GM23338 (cell line): ENCODE data around the gene VPS54. TPM values are rescaled to one million over a fixed set of nuclear protein-coding genes. Genes with fewer than 3 reads are reported as not detected.

Source experiments
- ATAC-seq: fragments of 200-7000 bp; cut with Tn5 transposase; 3 replicates; pipeline ENCODE4 v1.9.1; 2020
- DNase-seq: peaks from one replicate; pipeline ENCODE4 v3.0.0-alpha.2; 2015; ENCODE audit warnings: low spot score
- H2AFZ ChIP-seq: fragments of 200-600 bp; sonication (generic); 2 replicates; pipeline ENCODE4 v1.8.0; 2016; ENCODE audit warnings: antibody characterized with exemption, mild to moderate bottlenecking, moderate library complexity
- H3F3A ChIP-seq: fragments of 200-600 bp; sonication (generic); replicated peaks from 2 replicates; pipeline ENCODE4 v1.8.0; 2017; ENCODE audit warnings: antibody characterized with exemption, mixed run types, low read depth
- H3K27ac ChIP-seq: fragments of 200-600 bp; sonication (generic); 2 replicates; pipeline ENCODE4 v1.6.1; 2016; ENCODE audit warnings: low read depth
- H3K27me3 ChIP-seq: fragments of 200-600 bp; sonication (generic); 2 replicates; pipeline ENCODE4 v1.8.0; 2016; ENCODE audit warnings: mild to moderate bottlenecking, mixed run types, moderate library complexity; ENCODE audit not compliant: insufficient read depth
- H3K36me3 ChIP-seq: fragments of 200-600 bp; sonication (generic); 2 replicates; pipeline ENCODE4 v1.8.0; 2016; ENCODE audit warnings: mild to moderate bottlenecking; ENCODE audit not compliant: insufficient read depth
- H3K4me1 ChIP-seq: fragments of 200-600 bp; sonication (generic); 2 replicates; pipeline ENCODE4 v1.8.0; 2016; ENCODE audit warnings: mild to moderate bottlenecking, moderate library complexity; ENCODE audit not compliant: insufficient read depth
- H3K4me2 ChIP-seq: fragments of 200-600 bp; sonication (generic); 2 replicates; pipeline ENCODE4 v1.7.1; 2017; ENCODE audit warnings: mixed run types
- H3K4me3 ChIP-seq: fragments of 200-600 bp; sonication (generic); 2 replicates; pipeline ENCODE4 v1.6.1; 2016; ENCODE audit warnings: mixed run types
- H3K79me2 ChIP-seq: fragments of 200-600 bp; sonication (generic); replicated peaks from 2 replicates; pipeline ENCODE4 v1.8.0; 2017; ENCODE audit warnings: mild to moderate bottlenecking; ENCODE audit not compliant: insufficient read depth
- H3K9me2 ChIP-seq: fragments of 200-600 bp; sonication (generic); 2 replicates; pipeline ENCODE4 v1.8.0; 2017; ENCODE audit not compliant: insufficient read depth
- H4K20me1 ChIP-seq: fragments of 200-600 bp; sonication (generic); replicated peaks from 2 replicates; pipeline ENCODE4 v1.8.0; 2017; ENCODE audit warnings: mild to moderate bottlenecking; ENCODE audit not compliant: insufficient read depth
- H3K27ac Mint-ChIP-seq: 2 replicates; pipeline ENCODE4 v1.8.0; 2020; ENCODE audit warnings: inconsistent platforms, mild to moderate bottlenecking, moderate library complexity, mixed read lengths
- H3K27me3 Mint-ChIP-seq: 3 replicates; pipeline ENCODE4 v1.8.0; 2022; ENCODE audit warnings: low read depth, mild to moderate bottlenecking, moderate library complexity, mixed read lengths, inconsistent platforms; ENCODE audit not compliant: insufficient read depth, poor library complexity
- H3K36me3 Mint-ChIP-seq: 3 replicates; pipeline ENCODE4 v1.8.0; 2021; ENCODE audit warnings: low read depth, mild to moderate bottlenecking, inconsistent platforms, moderate library complexity, mixed read lengths
- H3K4me1 Mint-ChIP-seq: 3 replicates; pipeline ENCODE4 v1.8.0; 2020; ENCODE audit warnings: mild to moderate bottlenecking, inconsistent platforms, mixed read lengths
- H3K4me3 Mint-ChIP-seq: 3 replicates; pipeline ENCODE4 v1.8.0; 2021; ENCODE audit warnings: moderate library complexity, mild to moderate bottlenecking, inconsistent platforms, mixed read lengths
- H3K9me3 Mint-ChIP-seq: 3 replicates; pipeline ENCODE4 v1.8.0; 2020; ENCODE audit warnings: moderate library complexity, mild to moderate bottlenecking, inconsistent platforms, mixed read lengths
- CTCF ChIP-seq, 2 experiments: fragments of 200-600 bp in 1 of 2; sonication (generic) in 1 of 2; conservative IDR thresholded peaks; 2 replicates each; pipeline versions ENCODE4 v1.5.1 to v1.6.1; 2016 to 2017; ENCODE audit warnings: antibody characterized with exemption in 2 of 2, low read depth in 2 of 2, mild to moderate bottlenecking in 2 of 2, moderate library complexity in 1 of 2
- ETS1 ChIP-seq: IDR thresholded peaks from 2 replicates; pipeline ENCODE4 v1.6.1; 2016; ENCODE audit warnings: antibody characterized with exemption
- EZH2phosphoT487 ChIP-seq: fragments of 200-600 bp; sonication (generic); IDR thresholded peaks from one replicate; pipeline ENCODE4 v1.8.1; 2018; ENCODE audit warnings: antibody characterized with exemption; ENCODE audit not compliant: unreplicated experiment
- JUNB ChIP-seq: IDR thresholded peaks from one replicate; pipeline ENCODE4 v1.6.1; 2016; ENCODE audit warnings: antibody characterized with exemption; ENCODE audit not compliant: unreplicated experiment
- NANOG ChIP-seq: IDR thresholded peaks from 2 replicates; pipeline ENCODE4 v1.6.1; 2016; ENCODE audit warnings: antibody characterized with exemption, borderline replicate concordance
- STAT1 ChIP-seq: IDR thresholded peaks from one replicate; pipeline ENCODE4 v1.6.1; 2016; ENCODE audit warnings: antibody characterized with exemption; ENCODE audit not compliant: unreplicated experiment
- ZNF114 ChIP-seq: fragments of 250-450 bp; sonication (Bioruptor Pico); IDR thresholded peaks from 2 replicates; pipeline ENCODE4 v1.5.0; 2020; ENCODE audit warnings: mild to moderate bottlenecking, moderate library complexity
- polyA plus RNA-seq: library from polyadenylated mRNA; unstranded; fragments of >200 nt; fragmentation: Nextera tagmentation; extraction: Ambion mirVana; gene quantifications from 2 replicates; pipeline ENCODE4 v1.2.1, GENCODE V29; 2016
- total RNA-seq: library from RNA; depleted of rRNA; stranded (reverse); fragments of >200 nt; shearing (Covaris generic); gene quantifications from 2 replicates; pipeline ENCODE4 v1.2.3, GENCODE V29; 2014
- TF ChIP-seq, protein P1 (sequence below): fragments of 250-450 bp; sonication (Bioruptor Pico); IDR thresholded peaks from 2 replicates; pipeline ENCODE4 v1.5.0; 2020; ENCODE audit warnings: mild to moderate bottlenecking, moderate library complexity

The VPS54 gene
- total and polyA plus RNA-seq, 2 experiments from 2014 or later: 6.6 to 17.0 TPM

GRCh38 chr2:63862806-63863205 is 156.4 kb downstream of the VPS54 start:
- DNase-seq: no peak
- Histone ChIP-seq H3K27me3 (no peaks in the 10 kb centered on the region), H3K79me2 (peaks cover 98% of the 10 kb centered on the region), H3F3A (0 out of 2 replicates have a peak, but pooled peaks cover 6% of the 10 kb centered on the region), H4K20me1 (peaks cover 61% of the 10 kb centered on the region), H2AFZ (no peak overlapping the region), H3K27ac (peak overlapping the region; percentile 41; the same call in 1 of the 2 replicates), H3K4me3 (no peak overlapping the region), H3K4me1 (peaks cover 40% of the 10 kb centered on the region), H3K4me2 (no peak overlapping the region), H3K36me3 (peaks cover 71% of the 10 kb centered on the region), H3K9me2 (no peaks in the 10 kb centered on the region)
- H3K4me1 Mint-ChIP-seq: peaks cover 45% of the 10 kb centered on the region
- no peaks in the 10 kb centered on the region for H3K27me3 Mint-ChIP-seq
- ATAC-seq: no peak
- TF ChIP-seq EZH2phosphoT487 (no peak), ZNF114 (CRISPR knock-in tag) (no peak), JUNB (no peak), STAT1 (no peak)
- TF ChIP-seq, protein P1, sequence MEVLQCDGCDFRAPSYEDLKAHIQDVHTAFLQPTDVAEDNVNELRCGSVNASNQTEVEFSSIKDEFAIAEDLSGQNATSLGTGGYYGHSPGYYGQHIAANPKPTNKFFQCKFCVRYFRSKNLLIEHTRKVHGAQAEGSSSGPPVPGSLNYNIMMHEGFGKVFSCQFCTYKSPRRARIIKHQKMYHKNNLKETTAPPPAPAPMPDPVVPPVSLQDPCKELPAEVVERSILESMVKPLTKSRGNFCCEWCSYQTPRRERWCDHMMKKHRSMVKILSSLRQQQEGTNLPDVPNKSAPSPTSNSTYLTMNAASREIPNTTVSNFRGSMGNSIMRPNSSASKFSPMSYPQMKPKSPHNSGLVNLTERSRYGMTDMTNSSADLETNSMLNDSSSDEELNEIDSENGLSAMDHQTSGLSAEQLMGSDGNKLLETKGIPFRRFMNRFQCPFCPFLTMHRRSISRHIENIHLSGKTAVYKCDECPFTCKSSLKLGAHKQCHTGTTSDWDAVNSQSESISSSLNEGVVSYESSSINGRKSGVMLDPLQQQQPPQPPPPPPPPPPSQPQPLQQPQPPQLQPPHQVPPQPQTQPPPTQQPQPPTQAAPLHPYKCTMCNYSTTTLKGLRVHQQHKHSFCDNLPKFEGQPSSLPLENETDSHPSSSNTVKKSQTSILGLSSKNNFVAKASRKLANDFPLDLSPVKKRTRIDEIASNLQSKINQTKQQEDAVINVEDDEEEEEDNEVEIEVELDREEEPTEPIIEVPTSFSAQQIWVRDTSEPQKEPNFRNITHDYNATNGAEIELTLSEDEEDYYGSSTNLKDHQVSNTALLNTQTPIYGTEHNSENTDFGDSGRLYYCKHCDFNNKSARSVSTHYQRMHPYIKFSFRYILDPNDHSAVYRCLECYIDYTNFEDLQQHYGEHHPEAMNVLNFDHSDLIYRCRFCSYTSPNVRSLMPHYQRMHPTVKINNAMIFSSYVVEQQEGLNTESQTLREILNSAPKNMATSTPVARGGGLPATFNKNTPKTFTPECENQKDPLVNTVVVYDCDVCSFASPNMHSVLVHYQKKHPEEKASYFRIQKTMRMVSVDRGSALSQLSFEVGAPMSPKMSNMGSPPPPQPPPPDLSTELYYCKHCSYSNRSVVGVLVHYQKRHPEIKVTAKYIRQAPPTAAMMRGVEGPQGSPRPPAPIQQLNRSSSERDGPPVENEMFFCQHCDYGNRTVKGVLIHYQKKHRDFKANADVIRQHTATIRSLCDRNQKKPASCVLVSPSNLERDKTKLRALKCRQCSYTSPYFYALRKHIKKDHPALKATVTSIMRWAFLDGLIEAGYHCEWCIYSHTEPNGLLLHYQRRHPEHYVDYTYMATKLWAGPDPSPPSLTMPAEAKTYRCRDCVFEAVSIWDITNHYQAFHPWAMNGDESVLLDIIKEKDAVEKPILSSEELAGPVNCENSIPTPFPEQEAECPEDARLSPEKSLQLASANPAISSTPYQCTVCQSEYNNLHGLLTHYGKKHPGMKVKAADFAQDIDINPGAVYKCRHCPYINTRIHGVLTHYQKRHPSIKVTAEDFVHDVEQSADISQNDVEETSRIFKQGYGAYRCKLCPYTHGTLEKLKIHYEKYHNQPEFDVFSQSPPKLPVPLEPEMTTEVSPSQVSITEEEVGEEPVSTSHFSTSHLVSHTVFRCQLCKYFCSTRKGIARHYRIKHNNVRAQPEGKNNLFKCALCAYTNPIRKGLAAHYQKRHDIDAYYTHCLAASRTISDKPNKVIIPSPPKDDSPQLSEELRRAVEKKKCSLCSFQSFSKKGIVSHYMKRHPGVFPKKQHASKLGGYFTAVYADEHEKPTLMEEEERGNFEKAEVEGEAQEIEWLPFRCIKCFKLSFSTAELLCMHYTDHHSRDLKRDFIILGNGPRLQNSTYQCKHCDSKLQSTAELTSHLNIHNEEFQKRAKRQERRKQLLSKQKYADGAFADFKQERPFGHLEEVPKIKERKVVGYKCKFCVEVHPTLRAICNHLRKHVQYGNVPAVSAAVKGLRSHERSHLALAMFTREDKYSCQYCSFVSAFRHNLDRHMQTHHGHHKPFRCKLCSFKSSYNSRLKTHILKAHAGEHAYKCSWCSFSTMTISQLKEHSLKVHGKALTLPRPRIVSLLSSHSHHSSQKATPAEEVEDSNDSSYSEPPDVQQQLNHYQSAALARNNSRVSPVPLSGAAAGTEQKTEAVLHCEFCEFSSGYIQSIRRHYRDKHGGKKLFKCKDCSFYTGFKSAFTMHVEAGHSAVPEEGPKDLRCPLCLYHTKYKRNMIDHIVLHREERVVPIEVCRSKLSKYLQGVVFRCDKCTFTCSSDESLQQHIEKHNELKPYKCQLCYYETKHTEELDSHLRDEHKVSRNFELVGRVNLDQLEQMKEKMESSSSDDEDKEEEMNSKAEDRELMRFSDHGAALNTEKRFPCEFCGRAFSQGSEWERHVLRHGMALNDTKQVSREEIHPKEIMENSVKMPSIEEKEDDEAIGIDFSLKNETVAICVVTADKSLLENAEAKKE: no peak
- H3K4me3 Mint-ChIP-seq: no peak overlapping the region
- H3K36me3 Mint-ChIP-seq: peaks cover 93% of the 10 kb centered on the region
- peak overlapping the region; percentile 75; the same call in 1 of the 2 replicates for H3K27ac Mint-ChIP-seq
- no peaks in the 10 kb centered on the region for H3K9me3 Mint-ChIP-seq

DNA sequence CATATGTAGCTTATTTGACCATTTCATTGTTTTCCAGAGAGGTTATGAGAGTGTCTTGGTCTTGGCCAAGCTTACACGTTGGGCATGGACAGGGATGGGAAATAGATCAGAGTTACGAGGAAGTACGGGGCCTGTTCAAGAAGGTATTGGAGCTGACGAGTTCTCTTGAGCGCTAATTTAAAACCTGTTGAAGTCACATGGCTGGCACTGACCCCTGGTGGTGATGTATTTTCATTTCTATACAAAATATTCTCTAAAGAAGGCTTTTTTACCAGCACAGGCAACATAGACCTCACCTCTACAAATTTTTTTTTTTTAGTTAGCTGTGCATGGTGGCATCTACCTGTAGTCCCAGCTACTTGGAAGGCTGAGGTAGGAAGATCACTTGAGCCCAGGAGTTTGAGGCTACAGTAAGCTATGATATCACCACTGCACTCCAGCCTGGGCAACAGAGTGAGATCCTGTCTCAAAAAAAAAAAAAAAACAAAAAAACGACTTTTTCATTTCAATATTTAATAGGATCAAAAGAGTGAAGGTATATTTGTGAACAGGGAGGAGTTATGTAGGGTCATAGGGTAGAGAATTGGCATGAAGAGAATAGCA is 157.9 kb downstream of the VPS54 start:
- H3K9me3 Mint-ChIP-seq: no peaks in the 10 kb centered on the region
- no peaks in the 10 kb centered on the region for H3K9me2 ChIP-seq
- no peaks in the 10 kb centered on the region for H3K27me3 Mint-ChIP-seq
- H3K4me1 Mint-ChIP-seq: peaks cover 47% of the 10 kb centered on the region
- H3K79me2 ChIP-seq: peaks cover 98% of the 10 kb centered on the region
- H3K4me2 ChIP-seq: no peak overlapping the region
- peaks cover 39% of the 10 kb centered on the region for H3K4me1 ChIP-seq
- H4K20me1 ChIP-seq: peaks cover 58% of the 10 kb centered on the region
- H3K36me3 ChIP-seq: peaks cover 82% of the 10 kb centered on the region
- H3K36me3 Mint-ChIP-seq: peaks cover 100% of the 10 kb centered on the region
- peak overlapping the region; percentile 73; the same call in 1 of the 2 replicates for H3K27ac Mint-ChIP-seq
- TF ChIP-seq CTCF (conservative IDR thresholded peaks at IDR 0.05; ENCODE audit: low read depth in 2 of 2) (peak; percentile 53 to 63), EZH2phosphoT487 (no peak), NANOG (no peak), ETS1 (no peak)
- peak overlapping the region; percentile 40; the same call in 1 of the 2 replicates for H3K27ac ChIP-seq
- ATAC-seq (peak; percentile 52), DNase-seq (peak; percentile 77)
- H3F3A ChIP-seq: 0 out of 2 replicates have a peak, but pooled peaks cover 6% of the 10 kb centered on the region
- no peak overlapping the region for H3K4me3 Mint-ChIP-seq
- no peak overlapping the region for H2AFZ ChIP-seq
- H3K4me3 ChIP-seq: no peak overlapping the region
- no peaks in the 10 kb centered on the region for H3K27me3 ChIP-seq
